H1 (cell line): Measurements from ENCODE around the gene TRIM4.

ENCODE experiments used
- CTCF ChIP-seq, 3 experiments: IDR thresholded peaks; 1 replicate in 2 of 3; 2 replicates in 1 of 3; pipeline versions ENCODE4 v1.5.1 to v1.6.1; 2011; ENCODE audit warnings: low read length in 3 of 3, mild to moderate bottlenecking in 3 of 3, inconsistent platforms in 2 of 3, low read depth in 1 of 3, moderate library complexity in 1 of 3; ENCODE audit not compliant: insufficient read depth in 1 of 3; ENCODE audit errors: control extremely low read depth in 1 of 3
- EGR1 ChIP-seq: IDR thresholded peaks from 2 replicates; pipeline ENCODE4 v1.6.1; 2011; ENCODE audit warnings: low read depth, low read length, borderline replicate concordance
- FOSL1 ChIP-seq: IDR thresholded peaks from 2 replicates; pipeline ENCODE4 v1.6.1; 2011; ENCODE audit warnings: mild to moderate bottlenecking, low read depth, low read length, moderate library complexity; ENCODE audit not compliant: insufficient read depth
- KDM1A ChIP-seq: fragments of 200-600, 300-600 bp; sonication (generic); IDR thresholded peaks from 2 replicates; pipeline ENCODE4 v1.7.1; 2016; ENCODE audit warnings: mild to moderate bottlenecking, low read length, borderline replicate concordance
- NANOG ChIP-seq: IDR thresholded peaks from 2 replicates; pipeline ENCODE4 v1.6.1; 2011; ENCODE audit warnings: low read length, low read depth, mild to moderate bottlenecking, inconsistent platforms; ENCODE audit not compliant: insufficient read depth, poor library complexity, severe bottlenecking
- PHF8 ChIP-seq: fragments of 200-600 bp; sonication (generic); conservative IDR thresholded peaks from 2 replicates; pipeline ENCODE4 v1.7.1; 2012; ENCODE audit warnings: low read depth, mild to moderate bottlenecking, inconsistent platforms, low read length, moderate library complexity
- POLR2AphosphoS5 ChIP-seq: IDR thresholded peaks from 2 replicates; pipeline ENCODE4 v1.6.1; 2011; ENCODE audit warnings: low read depth, low read length
- SIN3A ChIP-seq, 2 experiments: IDR thresholded peaks in 1 of 2; conservative IDR thresholded peaks in 1 of 2; 2 replicates each; pipeline ENCODE4 v1.6.1; 2011 to 2012; ENCODE audit warnings: low read length in 2 of 2, improper control_type of control experiment in 1 of 2, low read depth in 1 of 2, mild to moderate bottlenecking in 1 of 2
- TCF12 ChIP-seq: IDR thresholded peaks from 2 replicates; pipeline ENCODE4 v1.6.1; 2011; ENCODE audit warnings: low read depth, mild to moderate bottlenecking, low read length

DNA sequence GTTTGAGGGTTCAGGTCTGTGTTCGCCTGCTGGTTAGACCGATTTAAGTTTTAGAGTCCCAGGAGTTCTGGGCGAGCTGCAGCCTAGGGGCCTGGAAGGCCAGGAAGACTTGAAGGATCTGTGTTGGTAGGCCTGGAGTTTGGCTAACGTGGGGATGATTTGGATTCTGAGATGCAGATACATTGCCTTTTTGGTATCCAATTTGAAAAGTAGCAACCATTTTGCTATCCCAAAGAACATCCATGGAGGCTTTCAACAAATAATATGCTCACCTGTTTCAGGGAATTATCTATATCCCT lies 433 bp upstream of the TRIM4 start:
- TF ChIP-seq KDM1A: no peak
- TF ChIP-seq TCF12: no peak
- no peak for TF ChIP-seq NANOG
- no peak for TF ChIP-seq SIN3A (conservative IDR thresholded peaks at IDR 0.05 in 1 of 2, IDR thresholded peaks at IDR 0.05 in 1 of 2; ENCODE audit: low read depth in 1 of 2, low read length in 2 of 2)
- no peak for TF ChIP-seq CTCF (IDR thresholded peaks at IDR 0.05; ENCODE audit: control extremely low read depth in 1 of 3, insufficient read depth in 1 of 3, low read depth in 1 of 3, low read length in 3 of 3)
- TF ChIP-seq PHF8: no peak
- TF ChIP-seq EGR1: no peak
- TF ChIP-seq FOSL1: no peak
- no peak for TF ChIP-seq POLR2AphosphoS5
